ENCODE data around the gene AHDC1. TPM values are rescaled to one million over a fixed set of nuclear protein-coding genes. Genes with fewer than 3 reads are reported as not detected.
"Not testable (repeated sequence)": the region's sequence is repeated elsewhere in the genome, so short reads cannot be mapped to it uniquely, and the experiment has no call there.

AHDC1 gene
- polyA plus RNA-seq, 1 donor, result 19.5 TPM

DNA sequence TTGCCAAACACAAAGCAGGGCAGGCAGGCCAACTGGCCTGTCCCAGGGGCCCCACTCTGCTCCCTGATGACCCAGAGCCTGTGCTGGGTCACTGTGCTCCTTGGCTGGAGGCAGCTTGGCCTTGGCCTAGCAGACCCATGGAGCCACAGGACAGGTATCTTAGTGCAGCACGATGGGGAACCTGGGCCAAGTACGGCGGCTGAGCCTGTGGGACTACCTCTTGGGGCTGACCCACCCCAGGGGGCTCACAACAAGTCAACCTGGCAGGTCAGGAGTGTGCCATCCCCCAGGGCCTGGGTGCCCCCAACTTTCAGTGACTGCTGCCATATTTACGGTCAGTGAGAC, 41.1 kb upstream of the AHDC1 start:
- no peak overlapping the region for H3K27ac ChIP-seq (ENCODE audit: low read length)
- DNase-seq, result no peak
- H3K27me3 ChIP-seq (ENCODE audit: control insufficient read depth, insufficient read depth, low read length), result no peaks in the 10 kb centered on the region
- no peaks in the 10 kb centered on the region for H3K4me1 ChIP-seq (ENCODE audit: control insufficient read depth, insufficient read depth, low read length)
- no peak overlapping the region for H3K4me3 ChIP-seq (ENCODE audit: low read length)
- WGBS (ENCODE audit: insufficient coverage, low lambda C conversion rate), result no CpG with 5 or more reads among the region's 4 CpGs
- H3K36me3 ChIP-seq (ENCODE audit: control insufficient read depth, insufficient read depth, low read length), result no peaks in the 10 kb centered on the region
- no peaks in the 10 kb centered on the region for H3K9me3 ChIP-seq (ENCODE audit: control insufficient read depth, low read depth, low read length)

DNA sequence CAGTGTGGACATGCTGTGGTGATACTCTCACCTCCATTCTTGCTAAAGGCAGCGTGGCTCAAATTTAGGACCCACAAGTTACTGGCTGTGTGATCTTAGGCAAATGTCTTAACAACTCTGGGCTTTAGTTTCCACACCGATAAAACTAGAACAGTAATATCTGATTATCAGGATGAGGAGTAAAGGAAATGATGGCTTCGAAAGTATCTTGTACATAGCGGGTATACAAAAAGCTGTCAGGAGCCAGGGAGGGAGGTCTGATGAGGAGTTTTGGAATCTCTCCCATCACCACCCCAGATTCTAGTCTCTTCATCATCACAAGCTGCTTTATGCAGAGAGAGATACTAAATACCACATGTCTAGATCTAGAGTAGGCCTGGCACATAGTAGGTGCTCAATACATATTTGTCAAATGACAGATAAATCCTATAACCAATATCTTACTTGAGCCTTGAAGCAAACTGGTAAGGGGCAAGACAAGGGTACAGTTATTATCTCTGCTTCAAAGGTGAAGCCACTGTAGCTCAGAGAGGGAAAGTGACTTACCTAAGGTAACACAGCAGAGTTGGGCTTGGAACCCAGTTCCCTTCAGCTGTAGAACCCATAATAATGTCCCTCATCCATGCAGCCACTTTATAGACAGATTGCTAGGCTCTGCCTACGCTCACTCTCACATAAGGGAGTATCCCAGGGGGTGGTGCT, 40.6 kb upstream of the AHDC1 start:
- Histone ChIP-seq H3K4me3 (ENCODE audit: low read length) (no peak overlapping the region), H3K9me3 (ENCODE audit: control insufficient read depth, low read depth, low read length) (no peaks in the 10 kb centered on the region), H3K27me3 (ENCODE audit: control insufficient read depth, insufficient read depth, low read length) (no peaks in the 10 kb centered on the region), H3K4me1 (ENCODE audit: control insufficient read depth, insufficient read depth, low read length) (no peaks in the 10 kb centered on the region), H3K27ac (ENCODE audit: low read length) (no peak overlapping the region), H3K36me3 (ENCODE audit: control insufficient read depth, insufficient read depth, low read length) (no peaks in the 10 kb centered on the region)
- WGBS (ENCODE audit: insufficient coverage, low lambda C conversion rate), result no CpG with 5 or more reads among the region's 5 CpGs
- DNase-seq, result no peak

- Histone ChIP-seq H3K4me1 (ENCODE audit: control insufficient read depth, insufficient read depth, low read length) (no peaks in the 10 kb centered on the region), H3K4me3 (ENCODE audit: low read length) (no peak overlapping the region), H3K27ac (ENCODE audit: low read length) (no peak overlapping the region), H3K9me3 (ENCODE audit: control insufficient read depth, low read depth, low read length) (no peaks in the 10 kb centered on the region), H3K36me3 (ENCODE audit: control insufficient read depth, insufficient read depth, low read length) (no peaks in the 10 kb centered on the region), H3K27me3 (ENCODE audit: control insufficient read depth, insufficient read depth, low read length) (no peaks in the 10 kb centered on the region)
- no peak for DNase-seq
- no CpG with 5 or more reads among the region's 13 CpGs for WGBS (ENCODE audit: insufficient coverage, low lambda C conversion rate)
Measured at GRCh38 chr1:27643600-27644368, 39.8 kb upstream of the AHDC1 start.

GRCh38 chr1:27640514-27640913, 36.6 kb upstream of the AHDC1 start:
- not testable (repeated sequence) for H3K9me3 ChIP-seq (ENCODE audit: control insufficient read depth, low read depth, low read length); H3K36me3 ChIP-seq (ENCODE audit: control insufficient read depth, insufficient read depth, low read length); H3K4me1 ChIP-seq (ENCODE audit: control insufficient read depth, insufficient read depth, low read length); H3K27ac ChIP-seq (ENCODE audit: low read length); H3K4me3 ChIP-seq (ENCODE audit: low read length); DNase-seq; H3K27me3 ChIP-seq (ENCODE audit: control insufficient read depth, insufficient read depth, low read length)
- no CpG with 5 or more reads among the region's 9 CpGs for WGBS (ENCODE audit: insufficient coverage, low lambda C conversion rate)

GRCh38 chr1:27638805-27639204, 34.9 kb upstream of the AHDC1 start:
- Histone ChIP-seq H3K4me3 (ENCODE audit: low read length) (no peak overlapping the region), H3K9me3 (ENCODE audit: control insufficient read depth, low read depth, low read length) (no peaks in the 10 kb centered on the region), H3K27ac (ENCODE audit: low read length) (no peak overlapping the region), H3K4me1 (ENCODE audit: control insufficient read depth, insufficient read depth, low read length) (peaks cover 5% of the 10 kb centered on the region), H3K27me3 (ENCODE audit: control insufficient read depth, insufficient read depth, low read length) (peaks cover 24% of the 10 kb centered on the region), H3K36me3 (ENCODE audit: control insufficient read depth, insufficient read depth, low read length) (no peaks in the 10 kb centered on the region)
- WGBS (ENCODE audit: insufficient coverage, low lambda C conversion rate), result no CpG with 5 or more reads among the region's 2 CpGs
- no peak for DNase-seq

GRCh38 chr1:27638047-27638734, 34.2 kb upstream of the AHDC1 start:
- Histone ChIP-seq H3K9me3 (ENCODE audit: control insufficient read depth, low read depth, low read length) (no peaks in the 10 kb centered on the region), H3K36me3 (ENCODE audit: control insufficient read depth, insufficient read depth, low read length) (no peaks in the 10 kb centered on the region), H3K27ac (ENCODE audit: low read length) (no peak overlapping the region), H3K4me1 (ENCODE audit: control insufficient read depth, insufficient read depth, low read length) (peaks cover 5% of the 10 kb centered on the region), H3K27me3 (ENCODE audit: control insufficient read depth, insufficient read depth, low read length) (peaks cover 30% of the 10 kb centered on the region), H3K4me3 (ENCODE audit: low read length) (no peak overlapping the region)
- WGBS (ENCODE audit: insufficient coverage, low lambda C conversion rate), result no CpG with 5 or more reads among the region's 5 CpGs
- no peak for DNase-seq

- Histone ChIP-seq H3K27me3 (ENCODE audit: control insufficient read depth, insufficient read depth, low read length) (peaks cover 47% of the 10 kb centered on the region), H3K9me3 (ENCODE audit: control insufficient read depth, low read depth, low read length) (no peaks in the 10 kb centered on the region), H3K4me3 (ENCODE audit: low read length) (no peak overlapping the region), H3K36me3 (ENCODE audit: control insufficient read depth, insufficient read depth, low read length) (no peaks in the 10 kb centered on the region), H3K27ac (ENCODE audit: low read length) (no peak overlapping the region), H3K4me1 (ENCODE audit: control insufficient read depth, insufficient read depth, low read length) (peaks cover 5% of the 10 kb centered on the region)
- no peak for DNase-seq
- WGBS (ENCODE audit: insufficient coverage, low lambda C conversion rate), result no CpG with 5 or more reads among the region's 11 CpGs
Measured at GRCh38 chr1:27635396-27636142, 31.6 kb upstream of the AHDC1 start.

DNA sequence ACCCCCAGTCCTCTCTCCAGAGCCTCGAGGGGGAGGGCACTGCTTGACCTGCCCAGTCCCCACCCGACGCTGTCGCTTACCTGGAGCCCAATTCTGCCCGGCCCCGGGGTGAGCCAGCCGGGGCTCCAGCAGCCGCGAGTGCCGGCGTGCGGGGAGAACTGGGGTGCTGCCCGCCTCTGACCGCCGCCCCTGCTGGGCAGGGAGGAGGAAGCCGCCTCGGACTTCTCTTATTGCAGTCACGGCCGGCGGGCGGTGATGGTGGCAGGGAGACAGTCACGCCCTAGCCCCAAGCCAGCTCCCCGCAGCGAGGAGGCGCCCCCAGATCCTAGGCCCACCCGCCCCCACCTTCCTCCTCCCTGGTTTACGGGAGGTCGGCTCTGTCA, 31.0 kb upstream of the AHDC1 start, which contains the start of gene FGR:
FGR (minus strand) TSS at position 201 of the 383 bp plus-strand sequence. CDS start 11,269 bp downstream, outside the sequence.
- WGBS (ENCODE audit: insufficient coverage, low lambda C conversion rate), result no CpG with 5 or more reads among the region's 28 CpGs
- Histone ChIP-seq H3K9me3 (ENCODE audit: control insufficient read depth, low read depth, low read length) (no peaks in the 10 kb centered on the region), H3K4me3 (ENCODE audit: low read length) (peak within 1 kb of the TSS; percentile 28), H3K36me3 (ENCODE audit: control insufficient read depth, insufficient read depth, low read length) (no peaks in the 10 kb centered on the region), H3K27me3 (ENCODE audit: control insufficient read depth, insufficient read depth, low read length) (peaks cover 47% of the 10 kb centered on the region), H3K4me1 (ENCODE audit: control insufficient read depth, insufficient read depth, low read length) (peaks cover 5% of the 10 kb centered on the region), H3K27ac (ENCODE audit: low read length) (no peak within 1 kb of the TSS)
- DNase-seq, result no peak

DNA sequence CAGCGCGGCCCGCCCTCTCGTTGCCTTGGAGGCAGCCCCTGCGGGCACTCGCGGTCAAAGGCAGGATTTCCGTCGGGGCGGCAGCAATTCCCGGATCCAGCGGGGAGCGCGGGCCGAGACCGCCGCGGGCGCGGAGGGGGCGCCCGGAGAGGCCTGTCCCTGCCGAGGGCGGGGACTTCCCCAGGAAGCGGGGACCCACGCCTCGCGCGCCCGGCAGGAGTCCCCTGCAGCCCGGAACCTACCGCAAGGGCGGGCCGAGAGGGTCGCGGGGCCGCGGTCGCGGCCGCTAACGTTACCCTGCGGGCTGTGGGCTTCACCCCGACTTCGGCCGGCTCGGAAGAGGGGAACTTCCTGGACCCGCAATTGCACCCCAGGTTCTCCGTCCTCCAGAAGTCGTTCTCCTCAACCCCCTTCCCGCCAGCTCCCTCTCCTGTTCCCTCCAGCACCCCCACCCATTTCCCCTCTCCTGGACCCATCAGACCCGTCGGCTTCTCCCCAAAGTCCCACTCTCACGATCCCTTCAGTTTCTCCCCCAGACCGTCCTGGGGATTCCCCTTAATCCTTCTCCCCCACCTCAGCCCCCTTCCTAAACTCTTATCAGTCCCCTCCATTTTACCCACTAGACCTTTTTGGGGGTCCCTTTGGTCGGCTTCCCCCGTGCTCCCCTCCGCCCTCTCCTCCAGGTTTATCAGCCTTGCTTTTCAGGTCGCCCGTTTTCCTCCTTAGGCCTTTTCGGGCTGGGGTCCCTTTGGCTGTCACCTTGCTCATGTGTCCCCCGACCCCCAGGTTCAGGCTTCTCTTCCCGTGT, 30.4 kb upstream of the AHDC1 start:
- DNase-seq, result peak in 1 of 2 donors; percentile 39
- Histone ChIP-seq H3K36me3 (ENCODE audit: control insufficient read depth, insufficient read depth, low read length) (no peaks in the 10 kb centered on the region), H3K4me1 (ENCODE audit: control insufficient read depth, insufficient read depth, low read length) (peaks cover 5% of the 10 kb centered on the region), H3K9me3 (ENCODE audit: control insufficient read depth, low read depth, low read length) (no peaks in the 10 kb centered on the region), H3K27me3 (ENCODE audit: control insufficient read depth, insufficient read depth, low read length) (peaks cover 47% of the 10 kb centered on the region), H3K4me3 (ENCODE audit: low read length) (peak overlapping the region; percentile 28), H3K27ac (ENCODE audit: low read length) (no peak overlapping the region)
- WGBS (ENCODE audit: insufficient coverage, low lambda C conversion rate), result 0% methylated on average over 5 of the region's 63 CpGs

Data from large intestine (tissue), 3 donors.